ENCODE data around the gene PRAMEF18.
"Not testable (repeated sequence)": the region's sequence is repeated elsewhere in the genome, so short reads cannot be mapped to it uniquely, and the experiment has no call there.

The PRAMEF18 gene

GRCh38 chr1:13225675-13226204 is at the start of gene PRAMEF18:
TSS of gene PRAMEF18 (minus strand) at chr1:13226154. CDS start at chr1:13226106, 48 bp downstream.
- DNase-seq (ENCODE audit: low read depth): not testable (repeated sequence)

- DNase-seq (ENCODE audit: low read depth): not testable (repeated sequence)
Measured at GRCh38 chr1:13265124-13265523, 39.2 kb upstream of the PRAMEF18 start.

GRCh38 chr1:13253898-13254297 is 27.9 kb upstream of the PRAMEF18 start, which contains the start of gene PRAMEF5:
TSS of gene PRAMEF5 (plus strand) at chr1:13254198. CDS start at chr1:13259269, 5,071 bp downstream.
- not testable (repeated sequence) for DNase-seq (ENCODE audit: low read depth)

- DNase-seq (ENCODE audit: low read depth): not testable (repeated sequence)
Measured at GRCh38 chr1:13247122-13247521, 21.2 kb upstream of the PRAMEF18 start.

- DNase-seq (ENCODE audit: low read depth): not testable (repeated sequence)
Measured at GRCh38 chr1:13246554-13246871, 20.6 kb upstream of the PRAMEF18 start.

- not testable (repeated sequence) for DNase-seq (ENCODE audit: low read depth)
Measured at GRCh38 chr1:13245841-13246553, 20.0 kb upstream of the PRAMEF18 start.

- DNase-seq (ENCODE audit: low read depth): not testable (repeated sequence)
Measured at GRCh38 chr1:13243536-13244263, 17.7 kb upstream of the PRAMEF18 start.

- not testable (repeated sequence) for DNase-seq (ENCODE audit: low read depth)
Measured at GRCh38 chr1:13239633-13240032, 13.7 kb upstream of the PRAMEF18 start.

- not testable (repeated sequence) for DNase-seq (ENCODE audit: low read depth)
Measured at GRCh38 chr1:13237572-13237971, 11.6 kb upstream of the PRAMEF18 start.

- not testable (repeated sequence) for DNase-seq (ENCODE audit: low read depth)
Measured at GRCh38 chr1:13234057-13234456, 8.1 kb upstream of the PRAMEF18 start.

GRCh38 chr1:13232056-13232455 is 6.1 kb upstream of the PRAMEF18 start:
- not testable (repeated sequence) for DNase-seq (ENCODE audit: low read depth)

GRCh38 chr1:13231061-13231750 is 5.3 kb upstream of the PRAMEF18 start:
- not testable (repeated sequence) for DNase-seq (ENCODE audit: low read depth)

GRCh38 chr1:13230601-13231000 is 4.6 kb upstream of the PRAMEF18 start:
- DNase-seq (ENCODE audit: low read depth): not testable (repeated sequence)

GRCh38 chr1:13230096-13230495 is 4.1 kb upstream of the PRAMEF18 start:
- DNase-seq (ENCODE audit: low read depth): not testable (repeated sequence)

GRCh38 chr1:13228343-13228781 is 2.4 kb upstream of the PRAMEF18 start:
- DNase-seq (ENCODE audit: low read depth): peak; percentile 14

- DNase-seq (ENCODE audit: low read depth): not testable (repeated sequence)
Measured at GRCh38 chr1:13227271-13228055, 1.5 kb upstream of the PRAMEF18 start.

GRCh38 chr1:13224480-13225060 is 1.4 kb downstream of the PRAMEF18 start:
- DNase-seq (ENCODE audit: low read depth): no peak

- not testable (repeated sequence) for DNase-seq (ENCODE audit: low read depth)
Measured at GRCh38 chr1:13222788-13223187, 3.2 kb downstream of the PRAMEF18 start.

GRCh38 chr1:13219203-13219602 is 6.8 kb downstream of the PRAMEF18 start:
- not testable (repeated sequence) for DNase-seq (ENCODE audit: low read depth)

- not testable (repeated sequence) for DNase-seq (ENCODE audit: low read depth)
Measured at GRCh38 chr1:13216619-13217018, 9.3 kb downstream of the PRAMEF18 start.

- DNase-seq (ENCODE audit: low read depth): not testable (repeated sequence)
Measured at GRCh38 chr1:13208712-13209111, 17.2 kb downstream of the PRAMEF18 start.

Data from stimulated activated CD8-positive, alpha-beta memory T cell treated with anti-CD3 and anti-CD28 coated beads, Interleukin-4, amount 100 ng/mL, for 24 hours (primary cell).